GM12865 (cell line): ENCODE data around the gene PTGER2.

Experiments
- DNase-seq: peaks from one replicate; pipeline ENCODE4 v3.0.0; 2010; ENCODE audit warnings: low read depth
- H3K4me3 ChIP-seq: 2 replicates; pipeline ENCODE4 v1.5.1; 2011; ENCODE audit warnings: mild to moderate bottlenecking, low read depth, low read length, control low read depth
- TF ChIP-seq, protein P1 (sequence below): IDR thresholded peaks from 2 replicates; pipeline ENCODE4 v1.5.1; 2011; ENCODE audit warnings: low read length, control low read depth, low read depth, inconsistent platforms; ENCODE audit not compliant: insufficient read depth; ENCODE audit errors: missing control alignments

Gene PTGER2

GRCh38 chr14:52349731-52350130 lies 35.6 kb downstream of the PTGER2 start:
- H3K4me3 ChIP-seq = no peak overlapping the region
- TF ChIP-seq, protein P1, sequence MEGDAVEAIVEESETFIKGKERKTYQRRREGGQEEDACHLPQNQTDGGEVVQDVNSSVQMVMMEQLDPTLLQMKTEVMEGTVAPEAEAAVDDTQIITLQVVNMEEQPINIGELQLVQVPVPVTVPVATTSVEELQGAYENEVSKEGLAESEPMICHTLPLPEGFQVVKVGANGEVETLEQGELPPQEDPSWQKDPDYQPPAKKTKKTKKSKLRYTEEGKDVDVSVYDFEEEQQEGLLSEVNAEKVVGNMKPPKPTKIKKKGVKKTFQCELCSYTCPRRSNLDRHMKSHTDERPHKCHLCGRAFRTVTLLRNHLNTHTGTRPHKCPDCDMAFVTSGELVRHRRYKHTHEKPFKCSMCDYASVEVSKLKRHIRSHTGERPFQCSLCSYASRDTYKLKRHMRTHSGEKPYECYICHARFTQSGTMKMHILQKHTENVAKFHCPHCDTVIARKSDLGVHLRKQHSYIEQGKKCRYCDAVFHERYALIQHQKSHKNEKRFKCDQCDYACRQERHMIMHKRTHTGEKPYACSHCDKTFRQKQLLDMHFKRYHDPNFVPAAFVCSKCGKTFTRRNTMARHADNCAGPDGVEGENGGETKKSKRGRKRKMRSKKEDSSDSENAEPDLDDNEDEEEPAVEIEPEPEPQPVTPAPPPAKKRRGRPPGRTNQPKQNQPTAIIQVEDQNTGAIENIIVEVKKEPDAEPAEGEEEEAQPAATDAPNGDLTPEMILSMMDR = no peak
- peak; percentile 14 for DNase-seq

DNA sequence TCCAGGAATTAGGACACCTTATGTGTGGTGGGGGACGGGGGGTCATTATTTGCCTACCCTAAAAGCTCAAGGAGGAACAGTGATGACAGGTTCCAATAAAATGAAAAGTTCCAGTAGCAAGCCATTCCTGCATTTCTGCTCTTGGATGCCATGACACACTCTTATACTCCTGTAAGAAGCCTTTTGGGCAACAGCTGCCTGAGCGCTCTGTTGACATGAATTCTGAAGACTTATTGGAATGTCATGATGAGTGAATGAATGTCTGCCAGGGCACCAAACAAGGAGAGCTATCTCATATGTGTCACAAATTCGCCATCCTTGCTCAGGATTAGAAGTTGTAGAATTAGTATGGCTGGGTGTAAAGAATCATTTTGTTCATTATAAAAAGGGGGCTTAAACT lies 36.3 kb downstream of the PTGER2 start:
- DNase-seq = no peak
- H3K4me3 ChIP-seq = no peak overlapping the region
- TF ChIP-seq, protein P1 = no peak

DNA sequence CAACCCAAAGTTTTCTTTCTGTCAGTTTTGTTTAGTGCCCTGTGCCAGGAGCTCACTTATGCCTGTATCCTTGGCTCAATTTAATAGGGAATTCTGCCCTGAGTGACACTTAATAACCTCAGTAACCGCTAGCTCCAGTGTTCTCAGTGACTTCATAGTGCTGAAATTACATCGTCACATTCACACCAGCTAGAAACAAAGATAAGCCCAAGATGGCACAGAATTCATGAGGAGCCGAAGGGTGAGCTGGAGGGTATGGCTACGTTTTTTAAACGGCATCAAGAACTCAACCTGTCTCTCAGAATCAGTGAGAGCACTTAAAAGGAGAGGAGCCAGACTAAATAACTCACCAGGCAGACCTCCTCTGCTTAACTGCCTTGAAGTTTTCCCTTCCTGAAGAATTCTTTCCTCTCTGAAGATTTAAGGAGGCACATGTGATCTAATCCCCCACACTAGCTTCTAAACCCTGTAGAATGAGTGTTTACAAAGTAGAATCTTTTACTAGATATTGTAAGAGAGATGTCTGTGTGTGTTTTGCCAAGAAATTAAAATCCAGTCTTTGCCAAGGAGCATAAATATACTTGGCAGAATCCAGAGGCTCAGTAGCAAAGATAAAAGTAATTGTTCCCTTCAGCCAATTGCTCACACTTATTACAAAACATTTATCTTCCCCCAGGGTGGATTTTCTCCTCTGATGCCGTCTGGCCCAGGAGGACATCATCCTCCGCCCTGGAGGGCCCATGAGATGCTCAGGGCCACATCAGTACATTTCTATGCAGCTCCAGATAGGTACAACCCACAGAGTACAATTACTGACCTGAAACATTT lies 37.3 kb downstream of the PTGER2 start:
- TF ChIP-seq, protein P1 = no peak

DNA sequence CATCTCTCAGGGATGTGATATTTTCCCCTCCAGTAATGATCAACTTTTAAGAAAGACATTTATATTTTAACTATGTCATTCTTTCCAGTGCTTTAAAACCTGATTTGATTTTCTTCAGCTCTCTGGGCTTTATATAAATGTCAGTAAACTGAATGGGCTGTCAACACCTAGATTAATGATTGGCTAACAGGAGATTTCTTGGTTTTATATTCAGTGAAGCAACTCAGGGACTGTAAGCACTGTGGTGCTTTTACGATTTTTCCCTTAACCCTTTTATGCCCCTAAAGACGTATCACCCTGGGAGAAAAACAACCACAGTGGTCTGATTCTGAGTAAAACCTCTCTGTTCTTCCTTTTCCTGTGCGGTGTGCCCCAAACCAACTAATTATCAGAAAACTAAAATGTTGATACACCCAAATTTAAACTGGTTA lies 38.0 kb downstream of the PTGER2 start:
- no peak overlapping the region for H3K4me3 ChIP-seq
- peak; percentile 49 for DNase-seq
- TF ChIP-seq, protein P1 = no peak

More for the DNA sequence above, 37.3 kb downstream of the PTGER2 start:
- DNase-seq = no peak
- no peak overlapping the region for H3K4me3 ChIP-seq

GRCh38 chr14:52352569-52352968 lies 38.5 kb downstream of the PTGER2 start:
- no peak for DNase-seq
- TF ChIP-seq, protein P1 = no peak
- H3K4me3 ChIP-seq = no peak overlapping the region

DNA sequence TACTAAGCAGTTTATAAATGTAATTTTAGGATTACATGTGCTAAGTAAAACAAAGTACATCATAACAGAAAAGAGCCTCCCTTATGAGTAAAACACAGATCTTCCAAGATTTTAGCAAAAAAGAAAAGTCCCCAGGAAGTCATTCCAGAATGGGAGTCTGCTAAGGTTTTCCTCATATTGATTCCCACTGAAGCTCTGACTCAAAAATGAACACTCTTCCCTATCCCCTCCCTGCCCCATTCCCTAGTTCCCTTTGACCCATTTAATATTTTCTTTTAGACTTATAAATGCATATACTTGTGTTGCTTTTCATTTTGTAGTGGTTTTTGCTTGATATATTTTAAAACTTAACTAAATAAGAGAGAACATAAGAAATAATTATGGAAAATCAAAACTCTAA lies 40.1 kb downstream of the PTGER2 start:
- no peak overlapping the region for H3K4me3 ChIP-seq
- TF ChIP-seq, protein P1 = no peak
- no peak for DNase-seq
